AG09309 (cell line): Measurements from ENCODE around the gene FOXG1.

Source experiments
- DNase-seq: peaks from one replicate; pipeline ENCODE4 v3.0.0-alpha.2; 2010; ENCODE audit warnings: low read depth
- H3K4me3 ChIP-seq: 2 replicates; pipeline ENCODE4 v1.5.1; 2011; ENCODE audit warnings: mild to moderate bottlenecking, low read depth, low read length, moderate library complexity; ENCODE audit not compliant: control insufficient read depth
- TF ChIP-seq, protein P1 (sequence below): IDR thresholded peaks from 2 replicates; pipeline ENCODE4 v1.5.1; 2011; ENCODE audit warnings: mild to moderate bottlenecking, low read depth, low read length, inconsistent platforms; ENCODE audit not compliant: insufficient read depth, control insufficient read depth; ENCODE audit errors: missing control alignments

FOXG1 gene

DNA sequence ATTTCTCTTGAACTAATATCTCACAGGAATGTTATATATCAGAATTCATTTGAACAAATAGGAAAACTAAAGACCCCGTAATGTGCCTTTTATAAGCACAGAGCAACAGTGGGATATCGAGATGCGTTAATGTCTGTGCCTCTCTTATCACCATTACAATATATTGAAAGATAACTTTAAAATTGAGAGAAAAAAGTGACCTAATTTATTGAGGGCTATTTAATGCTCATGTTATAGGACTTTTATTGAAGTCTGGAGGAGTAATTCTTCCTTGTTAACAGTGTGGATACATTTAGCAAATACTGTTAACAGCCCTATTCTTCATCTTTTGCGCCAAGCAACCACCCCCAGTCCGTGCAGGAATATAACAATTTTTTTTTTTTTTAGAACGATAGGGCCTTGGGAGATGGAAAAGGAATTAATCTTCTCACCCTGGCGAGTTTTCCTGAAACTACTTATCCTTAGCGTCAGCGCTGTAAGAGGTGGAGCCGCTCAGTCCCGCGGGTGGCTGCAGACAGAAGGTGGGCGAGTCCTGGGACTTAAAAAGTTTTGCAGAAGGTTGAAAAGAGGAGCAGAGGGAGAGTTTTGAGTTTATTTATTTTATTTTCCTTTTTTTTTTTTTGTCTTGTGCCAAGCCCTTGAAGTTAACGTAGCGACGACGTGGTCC lies 11.0 kb downstream of the FOXG1 start:
- TF ChIP-seq, protein P1, sequence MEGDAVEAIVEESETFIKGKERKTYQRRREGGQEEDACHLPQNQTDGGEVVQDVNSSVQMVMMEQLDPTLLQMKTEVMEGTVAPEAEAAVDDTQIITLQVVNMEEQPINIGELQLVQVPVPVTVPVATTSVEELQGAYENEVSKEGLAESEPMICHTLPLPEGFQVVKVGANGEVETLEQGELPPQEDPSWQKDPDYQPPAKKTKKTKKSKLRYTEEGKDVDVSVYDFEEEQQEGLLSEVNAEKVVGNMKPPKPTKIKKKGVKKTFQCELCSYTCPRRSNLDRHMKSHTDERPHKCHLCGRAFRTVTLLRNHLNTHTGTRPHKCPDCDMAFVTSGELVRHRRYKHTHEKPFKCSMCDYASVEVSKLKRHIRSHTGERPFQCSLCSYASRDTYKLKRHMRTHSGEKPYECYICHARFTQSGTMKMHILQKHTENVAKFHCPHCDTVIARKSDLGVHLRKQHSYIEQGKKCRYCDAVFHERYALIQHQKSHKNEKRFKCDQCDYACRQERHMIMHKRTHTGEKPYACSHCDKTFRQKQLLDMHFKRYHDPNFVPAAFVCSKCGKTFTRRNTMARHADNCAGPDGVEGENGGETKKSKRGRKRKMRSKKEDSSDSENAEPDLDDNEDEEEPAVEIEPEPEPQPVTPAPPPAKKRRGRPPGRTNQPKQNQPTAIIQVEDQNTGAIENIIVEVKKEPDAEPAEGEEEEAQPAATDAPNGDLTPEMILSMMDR: no peak
- no peak for DNase-seq
- no peak overlapping the region for H3K4me3 ChIP-seq

DNA sequence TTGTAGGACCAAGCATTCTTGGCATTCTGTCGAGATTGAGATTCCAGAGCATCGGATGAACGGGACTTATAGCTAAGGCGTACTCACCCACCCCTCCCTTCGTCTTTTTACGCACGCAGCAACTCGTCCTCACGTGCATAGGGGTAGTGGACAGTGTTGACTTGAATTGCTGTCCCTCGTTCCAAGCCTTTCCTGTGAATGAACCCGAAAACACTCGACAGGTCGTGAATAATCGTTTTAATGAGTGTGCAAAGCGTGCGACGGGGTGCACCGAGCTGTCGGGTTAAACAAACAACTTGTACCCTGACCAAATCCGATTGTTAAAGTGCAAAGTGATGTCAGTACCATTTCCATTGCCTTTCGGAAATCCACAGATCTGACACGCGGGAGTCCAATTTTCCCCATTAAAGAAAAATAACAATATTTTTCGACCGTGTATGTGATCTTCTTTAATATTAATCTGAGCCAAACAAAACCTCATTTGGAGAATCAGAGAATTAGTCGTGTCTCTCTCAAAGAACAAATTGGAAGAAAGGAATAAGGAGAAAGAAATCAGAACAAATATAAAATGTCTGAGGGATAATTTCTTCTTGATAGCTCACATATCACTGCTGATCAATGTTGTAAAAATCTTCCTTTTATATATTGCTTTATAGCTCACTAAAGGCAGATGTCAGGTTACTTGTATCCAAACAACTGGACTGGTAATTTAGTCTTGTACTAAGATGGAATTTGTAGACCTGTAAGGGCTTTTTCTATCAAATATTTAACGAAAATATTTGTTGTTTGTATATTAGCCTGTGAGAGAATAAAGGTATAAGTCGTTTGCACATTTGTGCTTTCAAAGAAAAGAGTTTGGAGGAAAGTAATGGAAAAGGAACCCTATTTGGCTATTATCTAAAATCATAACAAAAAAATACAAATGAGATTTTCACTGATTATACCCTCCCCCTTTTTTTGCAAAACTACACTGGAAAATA lies 11.8 kb downstream of the FOXG1 start:
- no peak for DNase-seq
- TF ChIP-seq, protein P1: no peak
- H3K4me3 ChIP-seq: no peak overlapping the region

DNA sequence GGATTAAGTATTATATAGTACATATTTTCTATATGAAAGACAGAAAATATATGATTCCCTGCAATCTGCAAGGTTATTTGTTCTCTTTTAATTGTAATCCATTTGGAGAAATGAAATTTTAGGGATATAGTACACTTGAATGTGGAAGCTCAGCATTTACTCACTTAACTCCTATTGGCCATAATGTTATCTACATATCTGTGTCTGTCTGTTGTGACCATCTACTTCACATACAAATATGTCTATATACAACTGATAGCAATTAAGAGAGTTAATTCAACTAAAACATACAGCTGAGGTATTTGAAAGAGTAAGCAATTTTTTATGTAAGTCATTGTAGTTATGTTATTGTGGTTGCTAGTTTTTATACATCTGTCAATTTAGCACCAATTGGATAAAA lies 12.9 kb downstream of the FOXG1 start:
- TF ChIP-seq, protein P1: no peak
- DNase-seq: no peak

DNA sequence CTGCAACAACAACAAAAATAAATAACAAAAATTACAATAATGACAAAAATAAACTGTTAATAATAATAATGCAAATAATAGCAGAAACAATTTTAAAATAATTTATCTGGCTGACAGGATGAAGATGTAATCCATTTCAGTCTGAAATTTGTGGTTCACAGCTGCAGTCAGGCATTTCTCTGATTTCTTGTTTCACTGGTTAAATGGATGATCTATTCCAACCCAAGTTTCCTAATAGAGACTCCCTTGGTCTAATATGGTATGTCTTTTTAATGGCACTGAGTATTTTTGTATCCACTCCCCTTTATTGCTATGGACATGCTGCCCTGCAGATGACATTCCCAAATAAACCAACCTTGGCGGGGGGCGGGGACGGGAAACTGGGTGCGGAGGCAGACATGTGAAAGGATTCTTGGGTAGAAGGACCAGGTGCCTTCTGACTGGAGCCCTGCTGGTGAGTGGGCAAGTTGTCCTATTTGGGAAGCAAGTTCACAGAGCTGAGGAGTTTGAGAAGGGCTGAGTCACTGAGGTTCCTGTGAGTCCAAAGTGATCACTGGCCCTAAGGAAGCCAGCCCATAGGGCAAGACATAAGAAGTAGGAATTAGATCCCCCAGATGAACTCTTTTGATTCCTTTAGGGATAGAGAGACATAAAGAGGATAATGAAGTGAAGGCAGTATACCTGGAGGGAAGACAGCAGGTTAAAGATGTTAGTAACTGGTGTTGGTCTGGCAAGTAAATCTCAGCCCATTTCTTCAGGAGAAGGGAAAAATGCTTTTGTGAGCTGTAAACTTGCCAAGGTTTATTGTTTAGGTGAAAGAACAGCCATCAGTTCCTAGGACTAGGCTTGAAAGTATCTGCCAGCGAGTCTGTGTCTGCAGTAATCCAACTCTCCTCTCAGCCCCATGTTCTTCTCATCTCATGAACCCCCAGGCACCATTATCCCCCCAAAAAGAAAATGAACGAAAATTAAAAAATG lies 14.5 kb downstream of the FOXG1 start:
- H3K4me3 ChIP-seq: no peak overlapping the region
- DNase-seq: no peak
- TF ChIP-seq, protein P1: no peak

More for the DNA sequence above, 12.9 kb downstream of the FOXG1 start:
- no peak overlapping the region for H3K4me3 ChIP-seq

DNA sequence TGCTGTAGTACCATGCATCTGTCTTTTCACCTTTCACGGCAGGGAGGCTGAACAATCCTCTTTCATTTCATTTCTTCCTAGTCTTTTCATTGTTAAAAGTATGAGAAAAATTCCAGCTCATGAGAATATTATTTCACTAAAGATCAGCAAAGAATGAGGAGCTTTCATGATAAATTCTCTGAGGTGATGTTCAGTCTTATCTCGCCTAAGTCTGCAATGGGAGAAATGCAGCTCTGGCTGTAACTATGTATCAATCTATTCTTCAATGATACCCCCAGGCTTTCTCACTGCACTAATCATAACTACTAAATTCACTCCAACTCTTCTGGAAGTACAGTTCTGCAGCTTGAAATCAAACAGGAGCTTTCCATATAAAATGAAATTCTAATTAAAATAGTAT lies 15.7 kb downstream of the FOXG1 start:
- H3K4me3 ChIP-seq: no peak overlapping the region
- DNase-seq: no peak
- TF ChIP-seq, protein P1: no peak

DNA sequence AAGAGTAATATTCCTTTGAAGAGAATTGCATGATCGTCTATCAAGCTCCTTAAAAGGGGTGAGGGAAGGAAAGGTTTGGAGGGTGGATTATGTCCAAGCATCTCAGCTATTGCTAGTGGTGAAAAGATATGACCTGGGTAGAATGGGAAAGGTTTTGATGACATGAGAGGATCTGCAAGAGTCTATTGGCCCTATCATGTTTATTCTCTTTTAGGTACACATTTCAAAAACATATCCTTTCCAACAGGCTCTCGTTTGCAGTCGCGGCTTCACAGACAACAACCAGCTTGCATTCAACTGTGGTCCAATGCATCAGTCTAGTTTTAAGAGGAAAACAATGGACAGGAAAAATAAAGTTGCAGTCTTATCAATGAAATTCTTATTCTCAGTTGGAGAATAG lies 17.1 kb downstream of the FOXG1 start:
- DNase-seq: no peak
- TF ChIP-seq, protein P1: no peak
- no peak overlapping the region for H3K4me3 ChIP-seq
